ENCODE data around the gene CCDC9B. TPM values are rescaled to one million over a fixed set of nuclear protein-coding genes. Genes with fewer than 3 reads are reported as not detected.

Gene CCDC9B
- total RNA-seq, 1 donor from 2014 or later: 10.0 TPM

DNA sequence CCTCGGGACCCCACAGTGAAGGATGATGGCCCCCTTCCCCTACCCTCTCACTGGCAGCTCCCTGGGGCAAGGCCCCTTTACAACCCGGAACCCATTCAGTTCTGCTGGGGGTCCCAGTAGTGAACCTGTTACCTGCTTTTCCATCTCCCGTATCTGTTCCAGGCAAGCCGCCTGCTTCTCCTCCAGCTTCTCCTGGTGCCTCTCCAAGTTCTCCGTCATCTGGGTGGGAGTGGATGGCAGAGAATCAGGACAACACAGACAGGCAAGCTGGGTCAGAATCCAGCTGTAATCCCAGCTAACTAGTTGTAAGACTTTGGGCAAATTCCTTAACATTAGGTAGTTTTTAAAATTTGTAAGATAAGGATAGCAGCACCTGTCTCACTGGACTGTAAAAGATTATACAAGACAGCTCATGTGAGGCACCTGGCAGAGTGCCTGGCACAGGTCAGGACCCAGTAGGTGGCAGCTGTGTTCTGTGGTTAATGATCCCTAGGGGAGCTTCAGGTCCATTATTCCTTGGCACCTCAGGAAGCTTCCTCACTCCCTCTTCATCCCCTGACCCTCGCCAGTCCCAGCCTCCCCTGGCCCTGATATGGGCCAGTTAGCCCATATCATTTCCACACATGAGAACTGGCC lies 51.5 kb downstream of the CCDC9B start:
- no peak for DNase-seq

DNA sequence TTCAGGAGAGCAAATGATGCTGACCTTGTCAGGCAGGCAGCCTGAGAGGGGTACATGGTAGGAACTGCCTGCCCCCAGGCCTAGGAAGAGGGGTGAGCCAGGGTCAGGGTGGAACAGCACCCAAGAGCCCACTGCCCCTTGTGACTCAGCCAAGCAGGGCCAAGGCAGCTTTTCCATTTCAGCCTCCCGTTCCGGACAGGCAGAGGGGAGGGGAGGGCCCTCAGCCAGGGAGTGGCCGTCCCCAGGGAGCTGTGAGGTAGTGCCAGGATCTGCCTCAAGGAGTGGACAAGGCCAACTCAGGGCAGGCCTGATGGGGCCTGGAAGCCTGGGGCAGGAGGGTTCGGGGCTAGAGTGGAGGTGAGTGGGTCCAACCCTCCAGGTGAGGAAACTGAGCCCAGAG lies 52.8 kb downstream of the CCDC9B start:
- no peak for DNase-seq

DNA sequence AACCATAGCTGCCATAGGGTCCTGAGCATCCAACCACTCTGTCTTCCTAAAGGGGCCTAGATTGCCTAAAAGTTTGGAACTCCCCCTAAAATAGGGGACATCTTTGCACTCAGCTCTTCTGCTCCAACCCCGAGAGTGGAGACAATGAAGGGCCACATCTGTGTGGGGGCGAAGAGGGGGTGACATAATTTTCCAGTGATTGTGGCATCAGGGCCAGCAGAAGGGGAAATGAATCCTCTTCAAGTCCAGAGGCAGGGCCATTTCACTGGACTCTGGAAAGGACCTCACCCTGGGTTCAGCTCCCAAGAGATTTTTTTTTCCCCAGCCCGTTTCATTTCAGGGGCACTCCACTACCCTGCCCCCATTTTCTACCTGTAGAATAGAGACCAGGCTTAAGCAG lies 53.2 kb downstream of the CCDC9B start:
- DNase-seq: no peak

DNA sequence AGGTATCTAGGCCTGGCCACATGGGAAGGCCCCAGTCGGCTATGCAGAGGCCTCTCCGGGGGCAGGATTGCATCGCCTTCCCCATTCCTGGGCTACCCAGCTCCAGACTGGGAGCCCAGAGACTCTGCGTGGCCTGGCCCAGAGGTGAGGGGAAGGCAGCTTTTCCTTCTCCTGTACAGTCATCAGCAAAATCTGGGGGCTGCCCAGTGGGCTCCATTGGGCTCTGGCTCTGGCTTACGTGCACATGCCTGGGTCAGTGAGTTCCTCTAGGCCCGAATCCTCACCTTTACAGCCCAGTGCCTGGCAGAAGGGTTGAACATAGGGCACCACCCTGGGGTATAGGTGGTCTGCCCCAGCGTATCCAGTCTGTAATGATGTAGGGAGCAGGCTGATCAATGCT lies 53.9 kb downstream of the CCDC9B start:
- DNase-seq: no peak

DNA sequence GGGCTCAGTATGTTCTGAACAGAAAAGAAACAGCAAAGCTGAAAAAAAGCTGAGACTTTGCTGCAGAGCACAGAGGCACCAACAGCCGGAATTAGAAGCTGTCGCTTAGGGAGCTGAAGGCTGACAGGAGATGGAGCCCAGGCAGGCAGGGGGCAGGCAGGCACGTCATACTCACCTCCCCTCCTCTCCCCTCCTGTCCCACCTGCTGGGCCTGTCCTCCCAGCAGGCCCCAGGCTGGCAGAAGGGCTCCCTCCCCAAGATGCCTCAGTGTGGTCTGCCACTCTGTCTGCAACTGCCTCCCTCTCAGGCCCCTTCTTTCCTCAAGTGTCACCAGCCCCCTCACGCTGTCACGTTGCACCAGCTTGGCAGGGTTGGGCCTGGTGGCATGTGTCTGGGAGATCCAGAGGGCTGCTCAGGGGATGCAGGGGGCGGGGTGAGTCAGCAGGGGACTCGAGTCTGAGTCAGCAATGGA lies 54.6 kb downstream of the CCDC9B start:
- DNase-seq: no peak

DNA sequence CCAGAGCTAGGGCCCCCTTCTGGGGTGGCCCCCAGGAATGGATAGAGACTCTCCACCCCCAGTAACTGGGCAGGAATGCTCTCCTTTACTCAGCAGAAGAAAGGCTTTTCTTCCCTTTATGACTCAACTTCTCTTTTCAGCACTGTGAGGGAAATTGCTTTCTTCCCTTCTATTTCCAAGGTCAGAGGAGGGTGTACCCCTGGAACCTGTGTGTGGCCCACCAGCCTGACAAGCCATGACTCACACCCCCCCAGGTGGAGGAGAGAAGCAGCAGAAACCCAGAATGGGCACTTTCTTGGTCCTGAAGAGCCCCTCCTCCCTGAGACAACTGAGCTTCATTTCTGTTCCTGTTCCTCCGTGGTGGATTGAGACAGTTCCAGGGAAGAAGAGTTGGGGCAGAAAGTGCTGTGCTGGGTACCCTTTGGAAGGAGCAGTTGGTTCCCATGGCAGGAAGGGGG lies 55.2 kb downstream of the CCDC9B start:
- DNase-seq: no peak

DNA sequence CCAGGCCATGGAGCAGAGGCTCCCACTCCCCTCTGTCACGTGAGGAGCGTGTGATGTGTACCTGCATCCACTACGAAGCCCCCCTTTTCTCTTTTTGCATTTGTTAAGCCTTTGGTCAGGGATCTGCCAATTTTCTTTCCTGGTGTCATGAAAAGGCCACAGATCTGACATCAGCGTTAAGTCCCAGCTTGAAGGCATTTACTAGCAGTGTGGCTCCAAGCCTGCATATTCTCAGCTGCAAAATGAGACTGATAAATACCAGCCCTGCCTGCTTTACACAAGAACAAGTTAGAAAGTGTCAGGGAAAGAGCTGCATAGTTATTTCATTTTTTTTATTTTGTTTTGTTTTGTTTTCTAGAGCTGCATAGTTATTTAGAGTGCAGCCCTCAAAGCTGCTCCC lies 55.6 kb downstream of the CCDC9B start:
- no peak for DNase-seq

DNA sequence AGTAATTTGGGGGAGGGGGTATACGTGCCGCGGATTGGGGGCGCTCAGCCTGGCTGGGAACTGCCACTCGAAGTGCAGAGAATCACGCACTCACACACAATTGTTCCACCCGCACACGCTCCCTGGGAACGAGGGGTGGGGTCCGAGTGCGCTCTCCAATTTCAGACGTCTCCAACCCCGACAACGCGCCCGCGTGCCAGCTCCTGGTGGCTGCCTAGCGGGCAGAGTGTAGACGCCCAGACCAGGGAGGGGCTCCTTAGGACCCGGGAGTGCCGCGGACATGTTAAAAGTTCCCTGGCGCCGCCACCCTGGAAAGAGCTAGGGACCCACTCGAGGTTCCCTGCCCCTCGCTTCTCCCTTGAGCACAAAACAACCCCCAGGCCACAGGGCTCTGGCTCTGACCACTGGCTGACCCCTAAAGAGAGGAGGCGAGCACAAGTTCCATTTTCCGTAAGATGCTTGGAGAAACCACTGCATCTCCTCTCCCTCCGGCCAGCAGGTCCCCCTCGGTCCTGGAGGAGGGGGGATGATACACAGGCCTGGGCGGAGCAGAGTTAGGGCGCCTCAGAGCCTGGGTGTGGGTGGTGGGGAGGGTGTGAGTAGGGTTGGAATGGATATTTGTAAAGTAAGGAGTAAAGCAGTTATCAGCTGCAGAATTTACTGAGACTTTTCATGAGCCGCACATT lies 57.0 kb downstream of the CCDC9B start:
- DNase-seq: no peak

DNA sequence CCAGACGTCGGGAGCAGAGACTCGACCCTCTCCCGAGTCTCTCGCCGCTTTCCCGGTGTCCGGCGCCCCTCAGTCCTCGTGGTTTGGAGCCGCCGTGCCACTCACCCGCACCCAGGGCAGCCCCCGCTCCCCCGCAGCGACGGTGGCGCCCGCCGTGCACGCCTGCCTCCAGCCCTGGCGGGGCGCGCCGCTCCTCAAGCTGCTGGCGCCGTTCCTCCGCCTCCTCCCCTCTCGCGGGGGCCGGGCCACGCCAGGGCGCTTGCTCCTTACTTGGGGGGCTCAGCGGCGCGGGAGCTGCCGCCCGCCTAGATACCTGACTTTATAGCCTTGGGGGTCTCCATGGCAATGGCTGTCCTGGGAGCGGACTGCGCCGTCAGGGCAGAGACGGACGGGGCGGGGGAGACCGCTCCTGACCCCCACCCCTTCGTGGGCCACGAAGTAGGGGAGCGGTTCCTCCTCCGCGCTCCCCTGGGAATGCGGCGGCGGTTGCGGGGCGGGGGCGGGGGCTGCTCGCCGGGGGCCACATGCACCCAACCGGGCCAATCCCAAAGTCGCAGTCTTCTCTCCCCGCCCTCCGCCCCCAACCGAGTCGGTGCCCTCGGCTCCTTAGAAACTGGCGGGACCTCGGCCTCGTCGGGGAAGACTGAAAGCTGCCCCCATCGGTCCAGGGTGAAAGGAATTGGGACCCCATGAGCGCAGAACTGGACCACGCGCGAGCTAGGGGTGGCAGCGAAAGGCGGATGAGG lies 57.7 kb downstream of the CCDC9B start, which contains the start of gene ANKRD63:
ANKRD63 (minus strand) TSS at position 196 of the 746 bp plus-strand sequence. CDS start 478 bp downstream, outside the sequence.
- DNase-seq: peak; percentile 28

DNA sequence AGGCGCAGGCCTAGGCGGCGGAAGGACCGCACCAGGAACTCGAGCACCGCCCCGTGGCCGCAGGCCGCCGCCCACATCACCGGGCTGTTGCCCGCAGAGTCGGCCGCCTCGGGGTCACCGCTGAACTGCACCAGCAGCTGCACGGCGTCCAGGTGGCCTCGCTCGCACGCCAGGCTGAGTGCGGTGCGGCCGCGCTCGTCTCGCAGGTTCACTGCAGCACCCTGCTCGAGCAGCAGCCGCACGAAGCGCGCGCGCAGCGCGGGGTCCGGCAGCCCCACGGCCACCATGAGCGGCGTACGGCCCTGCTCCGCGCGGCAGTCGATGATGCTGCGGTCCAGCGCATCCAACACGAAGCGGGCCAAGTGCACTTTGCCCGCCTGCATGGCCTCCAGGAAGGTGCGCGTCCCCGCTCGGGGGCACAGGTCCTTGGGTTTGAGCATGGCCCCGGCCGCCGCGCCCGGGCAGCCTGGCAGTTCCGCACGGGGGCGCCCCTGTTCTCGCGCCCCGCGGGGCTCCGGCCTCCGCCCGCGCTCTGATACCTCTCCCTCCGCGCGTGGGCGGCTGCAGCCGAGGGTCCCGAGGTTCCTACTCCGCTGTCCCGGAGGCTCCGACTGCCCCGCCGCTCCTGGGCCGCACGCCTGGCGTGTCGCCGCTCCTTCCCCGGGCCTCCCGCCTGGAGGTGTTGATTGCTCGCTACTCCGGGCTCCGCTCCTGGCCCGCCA lies 58.4 kb downstream of the CCDC9B start:
- DNase-seq: peak; percentile 48

DNA sequence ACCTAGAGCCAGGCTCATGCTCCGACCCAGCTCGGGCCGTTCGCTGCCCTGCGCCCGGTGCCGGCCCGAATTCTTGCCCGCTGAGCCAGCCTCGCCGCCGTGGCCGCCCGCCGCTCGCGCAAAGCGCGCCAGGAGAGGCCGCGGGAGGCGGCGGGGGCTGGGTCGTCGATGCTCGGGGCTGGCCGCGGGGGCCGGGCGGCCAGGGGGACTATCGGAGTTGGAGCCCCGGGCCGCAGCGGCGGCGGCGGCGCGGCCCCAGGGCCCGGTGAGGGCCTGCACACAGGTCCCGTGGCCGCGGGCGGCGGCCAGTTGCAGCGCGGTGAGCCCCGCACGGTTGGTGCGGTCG lies 59.0 kb downstream of the CCDC9B start:
- no peak for DNase-seq

Other genes starting within 250 kb of the CCDC9B start
- gene BMF, start 232.1 kb downstream of the CCDC9B start, total RNA-seq: 9.4 and 18.4 TPM in 2 replicates
- 12.8 and 39.7 TPM in 2 replicates for gene BUB1B, start 179.9 kb downstream of the CCDC9B start, total RNA-seq
- not detected in 2 replicates for gene PAK6, start 101.9 kb downstream of the CCDC9B start, total RNA-seq
- gene ANKRD63, start 57.9 kb downstream of the CCDC9B start, total RNA-seq: not detected in 2 replicates
- gene PLCB2, start 33.0 kb downstream of the CCDC9B start, total RNA-seq: under 0.01 and 0.05 TPM in 2 replicates
- 14.9 and 20.3 TPM in 2 replicates for gene INAFM2, start 17.2 kb downstream of the CCDC9B start, total RNA-seq
- not detected in 2 replicates for gene PHGR1, start 10.1 kb upstream of the CCDC9B start, total RNA-seq
- gene DISP2, start 17.3 kb upstream of the CCDC9B start, total RNA-seq: 0.09 and 0.17 TPM in 2 replicates
- 36.8 and 61.2 TPM in 2 replicates for gene KNSTRN, start 41.8 kb upstream of the CCDC9B start, total RNA-seq
- 45.4 and 64.5 TPM in 2 replicates for gene IVD, start 64.9 kb upstream of the CCDC9B start, total RNA-seq
- 9.5 and 12.0 TPM in 2 replicates for gene BAHD1, start 100.0 kb upstream of the CCDC9B start, total RNA-seq
- gene CHST14, start 130.0 kb upstream of the CCDC9B start, total RNA-seq: 11.7 and 19.7 TPM in 2 replicates
- gene CCDC32, start 224.1 kb upstream of the CCDC9B start, total RNA-seq: 20.3 and 25.7 TPM in 2 replicates
- 14.0 and 14.8 TPM in 2 replicates for gene RPUSD2, start 228.4 kb upstream of the CCDC9B start, total RNA-seq

Measured in dermis blood vessel endothelial cell (primary cell).